Chondrocyte (in vitro differentiated cells): ENCODE results near the gene SNX14. TPM values are rescaled to one million over a fixed set of nuclear protein-coding genes. Genes with fewer than 3 reads are reported as not detected.

Source experiments
- DNase-seq: peaks from one replicate; pipeline ENCODE4 v3.0.0; 2021; ENCODE audit warnings: mixed read lengths, low spot score
- H3K27ac Mint-ChIP-seq: one replicate; pipeline ENCODE4 v1.8.0; 2021; ENCODE audit warnings: mild to moderate bottlenecking, moderate library complexity, mixed read lengths; ENCODE audit not compliant: unreplicated experiment
- H3K27me3 Mint-ChIP-seq: 2 replicates; pipeline ENCODE4 v1.8.0; 2021; ENCODE audit warnings: low read depth, mixed read lengths
- H3K36me3 Mint-ChIP-seq: 2 replicates; pipeline ENCODE4 v1.8.0; 2021; ENCODE audit warnings: low read depth, mixed read lengths
- H3K4me1 Mint-ChIP-seq: 2 replicates; pipeline ENCODE4 v1.8.0; 2021; ENCODE audit warnings: low read depth, mild to moderate bottlenecking, mixed read lengths
- H3K4me3 Mint-ChIP-seq: one replicate; pipeline ENCODE4 v1.8.0; 2021; ENCODE audit warnings: mild to moderate bottlenecking, moderate library complexity, mixed read lengths; ENCODE audit not compliant: unreplicated experiment
- H3K9me3 Mint-ChIP-seq: 2 replicates; pipeline ENCODE4 v1.8.0; 2021; ENCODE audit warnings: low read depth, mixed read lengths
- total RNA-seq: library from RNA; stranded (reverse); gene quantifications from 3 replicates; pipeline ENCODE4 v1.2.1, GENCODE V29; 2021
- TF ChIP-seq, protein P1 (sequence below): fragments of 200-600 bp; sonication (generic); IDR thresholded peaks from 2 replicates; pipeline ENCODE4 v1.5.0; 2021; ENCODE audit warnings: antibody characterized with exemption, mild to moderate bottlenecking, moderate library complexity

SNX14 gene
- total RNA-seq, 1 donor from 2014 or later: 70.8 TPM

DNA sequence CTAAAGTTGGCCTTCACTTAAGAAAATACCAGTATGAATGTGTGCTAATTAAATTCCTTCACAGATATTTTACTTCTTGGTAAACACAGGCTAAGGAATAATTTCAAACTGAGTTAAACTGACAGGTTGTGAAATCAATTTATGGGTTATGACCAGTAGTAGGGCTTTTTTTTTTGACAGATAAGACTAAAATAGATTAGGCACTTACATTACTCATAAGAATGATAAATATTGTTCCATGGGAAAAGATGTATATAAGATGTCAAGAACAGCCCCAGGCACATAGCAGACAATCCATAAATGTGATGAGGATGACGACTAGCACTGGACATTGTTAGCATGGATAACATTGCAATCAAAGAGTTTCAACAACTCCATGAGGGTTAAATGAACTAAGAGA is 120.9 kb downstream of the SNX14 start:
- Mint-ChIP-seq H3K36me3 (peaks cover 10% of the 10 kb centered on the region), H3K4me3 (no peak overlapping the region), H3K9me3 (peaks cover 4% of the 10 kb centered on the region), H3K27ac (peak overlapping the region; percentile 85), H3K4me1 (peaks cover 47% of the 10 kb centered on the region), H3K27me3 (no peaks in the 10 kb centered on the region)
- no peak for DNase-seq
- TF ChIP-seq, protein P1, sequence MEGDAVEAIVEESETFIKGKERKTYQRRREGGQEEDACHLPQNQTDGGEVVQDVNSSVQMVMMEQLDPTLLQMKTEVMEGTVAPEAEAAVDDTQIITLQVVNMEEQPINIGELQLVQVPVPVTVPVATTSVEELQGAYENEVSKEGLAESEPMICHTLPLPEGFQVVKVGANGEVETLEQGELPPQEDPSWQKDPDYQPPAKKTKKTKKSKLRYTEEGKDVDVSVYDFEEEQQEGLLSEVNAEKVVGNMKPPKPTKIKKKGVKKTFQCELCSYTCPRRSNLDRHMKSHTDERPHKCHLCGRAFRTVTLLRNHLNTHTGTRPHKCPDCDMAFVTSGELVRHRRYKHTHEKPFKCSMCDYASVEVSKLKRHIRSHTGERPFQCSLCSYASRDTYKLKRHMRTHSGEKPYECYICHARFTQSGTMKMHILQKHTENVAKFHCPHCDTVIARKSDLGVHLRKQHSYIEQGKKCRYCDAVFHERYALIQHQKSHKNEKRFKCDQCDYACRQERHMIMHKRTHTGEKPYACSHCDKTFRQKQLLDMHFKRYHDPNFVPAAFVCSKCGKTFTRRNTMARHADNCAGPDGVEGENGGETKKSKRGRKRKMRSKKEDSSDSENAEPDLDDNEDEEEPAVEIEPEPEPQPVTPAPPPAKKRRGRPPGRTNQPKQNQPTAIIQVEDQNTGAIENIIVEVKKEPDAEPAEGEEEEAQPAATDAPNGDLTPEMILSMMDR: no peak

DNA sequence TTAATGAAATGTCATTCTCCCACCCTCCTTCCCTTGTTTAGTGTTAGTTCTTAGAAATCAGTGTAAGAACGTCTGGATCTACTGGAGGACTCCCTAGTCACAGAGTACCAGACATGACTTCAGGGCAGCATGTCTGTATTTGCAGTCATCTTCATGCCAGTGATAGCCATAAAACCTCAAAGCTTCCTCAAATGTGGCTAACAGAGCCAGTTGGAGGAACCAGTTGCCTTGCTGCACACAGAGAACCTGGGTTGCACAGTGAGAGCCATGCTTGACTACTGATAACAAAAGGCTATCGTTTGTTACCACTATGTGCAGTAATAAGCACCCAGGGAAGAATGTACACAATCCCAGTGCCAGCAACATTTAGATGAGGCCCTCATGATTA is 123.6 kb downstream of the SNX14 start:
- Mint-ChIP-seq H3K4me1 (peaks cover 57% of the 10 kb centered on the region), H3K36me3 (peaks cover 1% of the 10 kb centered on the region), H3K9me3 (no peaks in the 10 kb centered on the region), H3K27me3 (no peaks in the 10 kb centered on the region), H3K27ac (peak overlapping the region; percentile 14), H3K4me3 (no peak overlapping the region)
- TF ChIP-seq, protein P1: no peak
- no peak for DNase-seq

DNA sequence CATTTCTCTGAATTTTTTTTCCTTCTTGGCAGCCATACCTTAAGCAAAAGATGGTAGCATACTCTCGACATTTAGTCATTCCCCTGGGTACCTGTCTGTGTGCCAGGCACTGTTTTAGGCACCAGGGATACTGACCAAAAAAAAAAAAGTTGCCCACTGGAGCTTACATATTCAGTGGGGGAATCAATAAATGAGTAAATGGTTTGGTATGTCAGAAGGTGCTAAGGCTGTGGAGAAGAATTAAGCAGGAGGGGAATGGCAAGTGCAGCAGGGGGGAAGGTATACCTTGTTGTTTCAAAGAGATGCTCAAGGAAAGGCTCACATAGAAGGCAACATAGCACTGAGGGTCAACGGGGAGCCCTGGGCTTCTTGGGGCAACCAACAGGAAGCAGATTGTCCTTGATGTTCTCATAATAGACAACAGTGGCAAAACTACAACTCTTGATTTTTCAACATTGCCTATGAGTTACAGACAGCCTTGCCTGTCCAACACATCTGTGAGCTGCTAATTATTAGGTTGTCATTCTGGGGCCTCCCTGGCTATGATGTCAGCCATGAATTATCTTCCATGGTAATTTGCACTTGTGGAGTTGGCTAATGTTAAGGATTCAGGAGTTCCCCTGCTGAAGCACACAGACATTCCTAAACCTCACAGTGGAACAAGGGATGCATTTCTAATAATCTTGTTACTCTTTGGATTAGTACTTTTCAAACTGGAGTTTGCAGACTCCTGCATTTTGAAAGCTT is 124.2 kb downstream of the SNX14 start:
- Mint-ChIP-seq H3K4me3 (no peak overlapping the region), H3K27ac (peak overlapping the region; percentile 82), H3K27me3 (no peaks in the 10 kb centered on the region), H3K9me3 (no peaks in the 10 kb centered on the region), H3K36me3 (peaks cover 1% of the 10 kb centered on the region), H3K4me1 (peaks cover 63% of the 10 kb centered on the region)
- DNase-seq: no peak
- TF ChIP-seq, protein P1: no peak

DNA sequence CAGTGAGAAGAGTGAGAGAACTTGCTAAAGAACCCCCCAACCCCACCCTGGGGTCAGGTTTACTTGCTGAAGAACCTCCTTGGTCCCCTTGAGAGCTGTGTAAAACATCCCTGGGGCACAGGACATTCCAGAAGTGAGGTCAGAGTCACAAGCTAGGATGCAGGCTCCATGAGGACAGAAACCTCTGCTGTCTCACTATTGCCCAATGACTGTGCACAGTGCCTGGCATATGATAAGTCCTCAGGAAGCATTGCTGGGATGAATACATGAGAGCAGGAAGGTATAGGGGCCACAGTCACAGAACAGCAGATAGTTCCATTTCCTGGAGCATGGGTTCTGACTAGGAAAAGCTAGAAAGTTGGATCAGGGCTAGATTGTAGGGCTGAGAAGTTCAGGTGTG is 125.3 kb downstream of the SNX14 start:
- no peaks in the 10 kb centered on the region for H3K9me3 Mint-ChIP-seq
- DNase-seq: no peak
- H3K27ac Mint-ChIP-seq: peak overlapping the region; percentile 33
- no peaks in the 10 kb centered on the region for H3K27me3 Mint-ChIP-seq
- peaks cover 67% of the 10 kb centered on the region for H3K4me1 Mint-ChIP-seq
- H3K4me3 Mint-ChIP-seq: no peak overlapping the region
- peaks cover 1% of the 10 kb centered on the region for H3K36me3 Mint-ChIP-seq
- TF ChIP-seq, protein P1: no peak

DNA sequence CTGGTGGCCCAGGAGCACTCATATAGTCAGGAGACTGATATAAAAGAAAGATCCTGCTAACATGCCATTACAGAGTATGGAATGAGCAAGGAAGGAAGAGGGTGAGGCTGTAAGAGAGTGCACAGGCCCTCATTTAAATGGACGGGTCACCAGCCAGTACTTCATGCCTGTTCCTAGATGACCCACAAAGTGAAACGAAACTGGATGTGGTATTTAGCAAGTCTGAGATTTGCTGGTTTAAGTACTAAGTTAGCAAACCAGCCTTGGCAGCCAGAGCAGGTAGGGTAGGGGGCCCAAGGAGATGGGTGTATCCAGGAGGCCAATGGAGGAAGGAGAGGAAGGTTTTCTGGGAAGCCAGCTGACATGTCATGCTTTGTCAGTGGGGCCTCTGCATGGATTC is 127.9 kb downstream of the SNX14 start:
- Mint-ChIP-seq H3K4me3 (no peak overlapping the region), H3K9me3 (no peaks in the 10 kb centered on the region), H3K27me3 (no peaks in the 10 kb centered on the region), H3K36me3 (no peaks in the 10 kb centered on the region), H3K27ac (peak overlapping the region; percentile 93), H3K4me1 (peaks cover 76% of the 10 kb centered on the region)
- no peak for DNase-seq
- TF ChIP-seq, protein P1: no peak
